Measurements from ENCODE around the gene DOCK2. TPM values are rescaled to one million over a fixed set of nuclear protein-coding genes. Genes with fewer than 3 reads are reported as not detected.

DOCK2 gene
- total and polyA plus RNA-seq, 2 of the 8 experiments (the other 6 are each of a cell fraction or from before 2014, with no cell fraction given): 3.9 to 5.7 TPM

DNA sequence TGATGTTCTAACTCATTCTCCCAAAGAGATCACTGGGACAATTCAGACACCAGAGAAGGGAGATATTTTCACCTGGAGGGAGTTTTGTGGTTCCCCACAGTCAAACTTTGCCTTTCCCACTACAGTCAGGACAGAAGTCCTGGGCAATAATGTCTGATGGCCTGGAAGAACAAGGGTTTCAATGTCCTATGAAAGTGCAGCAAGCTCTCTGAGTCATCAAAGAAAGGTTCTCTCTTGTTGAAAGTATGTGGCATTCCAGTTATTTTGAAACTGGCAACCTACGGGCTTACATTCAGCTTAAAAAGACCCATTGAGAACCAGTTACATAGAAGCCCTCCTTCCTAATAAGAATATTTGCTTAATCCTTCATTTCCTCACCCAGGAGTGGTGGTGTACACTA lies 239.3 kb downstream of the DOCK2 start:
- H4K8ac ChIP-seq (ENCODE audit: extremely low read depth, insufficient read depth, low read length): no peak overlapping the region
- H4K5ac ChIP-seq (ENCODE audit: insufficient read length, low read depth, low read length): no peak overlapping the region
- no peak overlapping the region for H2BK5ac ChIP-seq (ENCODE audit: low read depth, low read length)
- H3K4ac ChIP-seq (replicated peaks; ENCODE audit: insufficient read length, low read depth, low read length): no peak overlapping the region
- H3K4me2 ChIP-seq (ENCODE audit: insufficient read depth in 1 of 2, low read depth in 2 of 2, low read length in 2 of 2): no peak overlapping the region
- H4K91ac ChIP-seq (replicated peaks; ENCODE audit: insufficient read length, low read length): no peak overlapping the region
- no peaks in the 10 kb centered on the region for H3K36me3 ChIP-seq (ENCODE audit: control insufficient read depth in 2 of 4, insufficient read depth in 4 of 4, low read length in 3 of 4)
- H3K18ac ChIP-seq (ENCODE audit: extremely low read depth, low read length): no peak overlapping the region
- TF ChIP-seq CHD1 (IDR thresholded peaks at IDR 0.05; ENCODE audit: low read depth, low read length) (no peak), FOSL1 (IDR thresholded peaks at IDR 0.05; ENCODE audit: insufficient read depth, low read depth, low read length) (no peak), CEBPB (IDR thresholded peaks at IDR 0.05; ENCODE audit: low read depth, low read length) (no peak), RFX5 (IDR thresholded peaks at IDR 0.05; ENCODE audit: borderline replicate concordance, low read depth, low read length) (no peak)
- TF ChIP-seq, protein P1, sequence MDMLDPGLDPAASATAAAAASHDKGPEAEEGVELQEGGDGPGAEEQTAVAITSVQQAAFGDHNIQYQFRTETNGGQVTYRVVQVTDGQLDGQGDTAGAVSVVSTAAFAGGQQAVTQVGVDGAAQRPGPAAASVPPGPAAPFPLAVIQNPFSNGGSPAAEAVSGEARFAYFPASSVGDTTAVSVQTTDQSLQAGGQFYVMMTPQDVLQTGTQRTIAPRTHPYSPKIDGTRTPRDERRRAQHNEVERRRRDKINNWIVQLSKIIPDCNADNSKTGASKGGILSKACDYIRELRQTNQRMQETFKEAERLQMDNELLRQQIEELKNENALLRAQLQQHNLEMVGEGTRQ (IDR thresholded peaks at IDR 0.05; ENCODE audit: low read length): no peak
- no peak overlapping the region for H2AK5ac ChIP-seq (ENCODE audit: low read depth, low read length)
- CTCF ChIA-PET (ENCODE audit: partially characterized antibody): interaction anchor here (1.5 kb wide), 1 partner anchor 104 kb away, joined by 4 read pairs; the partner anchor contains the start of gene INSYN2B
- H2BK12ac ChIP-seq (ENCODE audit: low read depth, low read length): no peak overlapping the region
- no peak overlapping the region for H2BK20ac ChIP-seq (ENCODE audit: low read length)
- H3K27ac ChIP-seq (ENCODE audit: low read depth, low read length): no peak overlapping the region
- whole genome bisulfite sequencing, 2 experiments (ENCODE audit: extremely low coverage in 1 of 2, insufficient coverage in 1 of 2, insufficient read length in 1 of 2, insufficient replicate concordance in 2 of 2, low coverage in 1 of 2, low lambda C conversion rate in 2 of 2, missing lambda C conversion rate in 1 of 2): 100% methylated on average over 1 of the region's 1 CpG; no CpG with 5 or more reads in 1 of the 2 experiments
- H3K9me3 ChIP-seq (ENCODE audit: insufficient read depth in 2 of 2, low read depth in 1 of 2, low read length in 1 of 2): no peaks in the 10 kb centered on the region
- H2BK15ac ChIP-seq (ENCODE audit: low read length): no peak overlapping the region
- DNase-seq (ENCODE audit: low read depth in 1 of 2, low spot score in 2 of 2) (no peak), FAIRE-seq (no peak)
- no peaks in the 10 kb centered on the region for H3K23me2 ChIP-seq (ENCODE audit: low read depth, low read length)
- no peaks in the 10 kb centered on the region for H3K27me3 ChIP-seq (replicated peaks in 1 of 4; ENCODE audit: control insufficient read depth in 3 of 4, extremely low read depth in 1 of 4, insufficient read depth in 3 of 4, low read length in 3 of 4)
- H3K23ac ChIP-seq (ENCODE audit: insufficient read length): no peak overlapping the region
- no peak overlapping the region for H2AFZ ChIP-seq (ENCODE audit: low read length)
- POLR2A ChIA-PET (ENCODE audit: partially characterized antibody): no interaction called here
- H3K14ac ChIP-seq (ENCODE audit: insufficient read length): no peak overlapping the region
- no peak overlapping the region for H2BK120ac ChIP-seq (replicated peaks; ENCODE audit: low read depth, low read length)
- no peak overlapping the region for H3K9ac ChIP-seq (replicated peaks in 1 of 4; ENCODE audit: extremely low read depth in 1 of 4, low read depth in 3 of 4, low read length in 3 of 4)
- H4K20me1 ChIP-seq (replicated peaks in 1 of 2; ENCODE audit: control insufficient read depth in 1 of 2, insufficient read depth in 2 of 2, low read length in 2 of 2): no peaks in the 10 kb centered on the region
- no peaks in the 10 kb centered on the region for H3K79me2 ChIP-seq (ENCODE audit: control insufficient read depth in 1 of 2, insufficient read depth in 2 of 2, low read length in 2 of 2)
- no peaks in the 10 kb centered on the region for H3K79me1 ChIP-seq (ENCODE audit: low read depth, low read length)
- peaks cover 0 to 2% (median 0%) of the 10 kb centered on the region in 4 experiments; a peak in 1 of 7 replicates for H3K4me1 ChIP-seq (replicated peaks in 1 of 4; ENCODE audit: control insufficient read depth in 3 of 4, insufficient read depth in 4 of 4, low read length in 3 of 4)
- H3K4me3 ChIP-seq (ENCODE audit: extremely low read depth in 1 of 4, insufficient read depth in 2 of 4, low read depth in 3 of 4, low read length in 4 of 4): no peak overlapping the region
- no peak overlapping the region for H3K56ac ChIP-seq (replicated peaks; ENCODE audit: insufficient read length, low read depth, low read length)
